Measurements from ENCODE around the gene RSPO1. TPM values are rescaled to one million over a fixed set of nuclear protein-coding genes. Genes with fewer than 3 reads are reported as not detected.

The RSPO1 gene
- polyA plus RNA-seq, 1 of the 3 experiments (the other 2 are of a cell fraction), result 0.03 TPM

- TF ChIP-seq POLR2AphosphoS5 (IDR thresholded peaks at IDR 0.05; ENCODE audit: low read depth, low read length), result peak; percentile 73; the same call in 1 of the 2 replicates
- no peak for TF ChIP-seq USF1 (IDR thresholded peaks at IDR 0.05; ENCODE audit: borderline replicate concordance, low read depth)
- no peak for TF ChIP-seq TAF1 (IDR thresholded peaks at IDR 0.05; ENCODE audit: borderline replicate concordance, low read depth, low read length)
- TF ChIP-seq MXI1 (IDR thresholded peaks at IDR 0.05; ENCODE audit: low read depth, low read length), result no peak
- no peak for TF ChIP-seq RFX5 (IDR thresholded peaks at IDR 0.05; ENCODE audit: low read length)
- TF ChIP-seq FOXJ3 (CRISPR knock-in tag; IDR thresholded peaks at IDR 0.05), result no peak
- no peak for TF ChIP-seq YY1 (IDR thresholded peaks at IDR 0.05; ENCODE audit: low read depth)
- TF ChIP-seq FOXM1 (IDR thresholded peaks at IDR 0.05; ENCODE audit: low read depth), result 0 out of 2 replicates have a peak, but pooled peaks have one; percentile 33
- peak; percentile 78 for TF ChIP-seq FOSL2 (IDR thresholded peaks at IDR 0.05; ENCODE audit: borderline replicate concordance, low read depth)
- no peak for TF ChIP-seq IRF3 (IDR thresholded peaks at IDR 0.05; ENCODE audit: low read depth, low read length)
- TF ChIP-seq GABPA (IDR thresholded peaks at IDR 0.05; ENCODE audit: low read depth), result no peak
- TF ChIP-seq CHD2 (IDR thresholded peaks at IDR 0.05; ENCODE audit: low read length, partially characterized antibody), result no peak
- peak; percentile 67 for TF ChIP-seq PBX3 (IDR thresholded peaks at IDR 0.05)
- no peak for TF ChIP-seq ZBTB33 (IDR thresholded peaks at IDR 0.05; ENCODE audit: borderline replicate concordance, low read depth)
- TF ChIP-seq SIN3A (IDR thresholded peaks at IDR 0.05; ENCODE audit: borderline replicate concordance, low read depth, low read length), result peak; percentile 13; the same call in 1 of the 2 replicates
- TF ChIP-seq EZH2phosphoT487 (IDR thresholded peaks at IDR 0.05; ENCODE audit: borderline replicate concordance, low read depth), result no peak
- peak; percentile 58 to 62; a peak in 3 of 4 replicates for TF ChIP-seq EP300 (IDR thresholded peaks at IDR 0.05; ENCODE audit: borderline replicate concordance in 1 of 2, low read depth in 1 of 2, low read length in 1 of 2)
- TF ChIP-seq SMC3 (IDR thresholded peaks at IDR 0.05; ENCODE audit: low read depth, low read length), result no peak
- TF ChIP-seq RAD21 (IDR thresholded peaks at IDR 0.05; ENCODE audit: low read length), result no peak
- TF ChIP-seq GATA2 (CRISPR knock-in tag; IDR thresholded peaks at IDR 0.05), result no peak
- peak; percentile 57; the same call in 1 of the 2 replicates for TF ChIP-seq MAX (IDR thresholded peaks at IDR 0.05; ENCODE audit: low read depth)
- TF ChIP-seq TCF12 (IDR thresholded peaks at IDR 0.05), result peak; percentile 96
- 0 out of 2 replicates have a peak, but pooled peaks have one; percentile 34 for TF ChIP-seq RXRA (IDR thresholded peaks at IDR 0.05; ENCODE audit: borderline replicate concordance, low read depth)
- peak; percentile 74 for TF ChIP-seq JUND (IDR thresholded peaks at IDR 0.05)
- TF ChIP-seq NRF1 (IDR thresholded peaks at IDR 0.05; ENCODE audit: low read depth, low read length), result no peak
- peak; percentile 23; the same call in 1 of the 2 replicates for TF ChIP-seq NFIC (IDR thresholded peaks at IDR 0.05; ENCODE audit: borderline replicate concordance)
- TF ChIP-seq MEF2A (IDR thresholded peaks at IDR 0.05; ENCODE audit: borderline replicate concordance, low read depth), result no peak
Measured at GRCh38 chr1:37574834-37575480, 59.7 kb downstream of the RSPO1 start (continued).
